GM19099 (cell line): Measurements from ENCODE around the gene NPAS2.

ENCODE experiments used
- POLR2A ChIP-seq: IDR thresholded peaks from 3 replicates; pipeline ENCODE4 v1.6.1; 2011; ENCODE audit warnings: low read depth; ENCODE audit not compliant: insufficient read length; ENCODE audit errors: extremely low read depth

The NPAS2 gene

GRCh38 chr2:100870652-100871531 lies 51.0 kb downstream of the NPAS2 start:
- no peak for TF ChIP-seq POLR2A

GRCh38 chr2:100875516-100876230 lies 55.7 kb downstream of the NPAS2 start:
- no peak for TF ChIP-seq POLR2A

- TF ChIP-seq POLR2A, result no peak
These were observed 56.4 kb downstream of the NPAS2 start for GRCh38 chr2:100876231-100876860.

GRCh38 chr2:100877555-100877954 lies 57.6 kb downstream of the NPAS2 start:
- TF ChIP-seq POLR2A, result no peak

GRCh38 chr2:100878000-100878791 lies 58.3 kb downstream of the NPAS2 start:
- TF ChIP-seq POLR2A, result no peak

DNA sequence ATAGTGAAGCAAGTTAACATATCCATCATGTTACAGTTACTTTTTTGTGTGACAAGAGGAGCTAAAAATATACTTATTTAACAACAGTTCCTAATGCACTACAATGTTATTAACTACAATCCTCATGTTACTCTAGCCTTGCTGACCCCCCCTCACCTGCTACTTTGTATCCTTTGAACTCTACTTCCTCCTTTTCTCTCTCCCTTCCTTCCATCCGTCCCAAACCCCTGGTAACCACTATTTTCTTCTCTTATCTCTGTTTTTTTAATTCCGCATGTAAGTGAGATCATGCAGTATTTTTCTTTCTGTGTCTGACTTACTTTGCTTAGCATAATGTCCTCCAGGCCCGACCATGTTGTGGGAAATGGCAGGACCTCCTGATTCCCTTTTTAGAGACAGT lies 59.4 kb downstream of the NPAS2 start:
- no peak for TF ChIP-seq POLR2A

DNA sequence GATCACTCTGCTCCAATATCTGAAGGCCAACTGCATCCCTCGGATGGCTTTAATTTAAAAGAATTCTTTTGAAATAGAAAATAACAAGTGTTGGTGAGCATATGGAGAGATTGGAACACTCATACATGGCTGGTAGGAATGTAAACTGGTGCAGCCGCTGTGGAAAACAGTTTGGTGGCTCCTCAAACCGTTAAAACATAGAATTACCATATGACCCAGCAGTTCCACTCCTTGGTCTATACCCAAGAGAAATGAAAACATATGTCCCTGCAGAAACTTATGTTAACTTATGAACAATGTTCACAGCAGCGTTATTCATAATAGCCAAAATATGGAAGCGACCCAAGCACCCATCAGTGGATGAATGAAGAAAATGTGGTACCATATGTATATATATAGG lies 60.1 kb downstream of the NPAS2 start:
- TF ChIP-seq POLR2A, result no peak

- no peak for TF ChIP-seq POLR2A
These were observed 60.8 kb downstream of the NPAS2 start for GRCh38 chr2:100880730-100881129.

GRCh38 chr2:100882645-100883613 lies 63.0 kb downstream of the NPAS2 start:
- no peak for TF ChIP-seq POLR2A

GRCh38 chr2:100884145-100884621 lies 64.2 kb downstream of the NPAS2 start:
- no peak for TF ChIP-seq POLR2A

DNA sequence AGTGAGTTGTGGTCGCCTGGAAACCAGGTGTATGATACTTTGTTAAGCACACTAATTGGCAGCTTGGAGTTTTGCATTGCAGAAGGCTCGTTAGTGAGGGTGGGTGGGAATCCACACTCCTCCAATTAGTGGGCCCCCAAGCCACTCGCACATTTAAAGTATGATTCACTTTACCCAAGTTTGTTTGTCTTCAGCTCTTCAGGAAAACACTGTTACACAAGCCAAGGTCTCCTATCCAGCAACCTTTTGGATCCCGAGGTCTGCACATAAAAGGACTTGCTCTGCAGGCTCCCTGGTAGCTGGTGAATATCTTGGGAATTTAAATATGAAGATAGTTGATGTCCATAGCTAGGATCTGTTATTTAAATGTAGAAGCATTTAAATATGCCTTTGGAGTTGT lies 66.1 kb downstream of the NPAS2 start:
- no peak for TF ChIP-seq POLR2A

- no peak for TF ChIP-seq POLR2A
These were observed 67.2 kb downstream of the NPAS2 start for GRCh38 chr2:100887039-100887578.
